Neural cell (in vitro differentiated cells): ENCODE measurements around the gene ASPSCR1. TPM values are rescaled to one million over a fixed set of nuclear protein-coding genes. Genes with fewer than 3 reads are reported as not detected.

ENCODE experiments used
- H2AFZ ChIP-seq: fragments of 200-600, 300-800 bp; sonication (generic), shearing (Covaris generic); 2 replicates; pipeline ENCODE4 v1.6.0; 2014; ENCODE audit warnings: low read depth, mild to moderate bottlenecking, antibody characterized with exemption, low read length, moderate library complexity
- H3F3A ChIP-seq: fragments of 200-600 bp; shearing (Covaris generic); 2 replicates; pipeline ENCODE4 v1.6.1; 2016; ENCODE audit warnings: mild to moderate bottlenecking, moderate library complexity, mixed read lengths, antibody characterized with exemption, low read length; ENCODE audit not compliant: insufficient read depth, poor library complexity, severe bottlenecking
- H3K27ac ChIP-seq: fragments of 200-600, 300-800 bp; sonication (generic), shearing (Covaris generic); 2 replicates; pipeline ENCODE4 v1.5.1; 2014; ENCODE audit warnings: mild to moderate bottlenecking, low read length, moderate library complexity
- H3K27me3 ChIP-seq: fragments of 300-800, 200-600 bp; sonication (generic), shearing (Covaris generic); 2 replicates; pipeline ENCODE4 v1.6.0; 2014; ENCODE audit warnings: mild to moderate bottlenecking, low read depth, low read length, moderate library complexity; ENCODE audit not compliant: insufficient read depth
- H3K36me3 ChIP-seq: fragments of 300-800, 200-600 bp; sonication (generic), shearing (Covaris generic); 2 replicates; pipeline ENCODE4 v1.5.1; 2014; ENCODE audit warnings: mild to moderate bottlenecking, antibody characterized with exemption, low read length, moderate library complexity; ENCODE audit not compliant: insufficient read depth
- H3K4me2 ChIP-seq: fragments of 300-800, 200-600 bp; sonication (generic), shearing (Covaris generic); 2 replicates; pipeline ENCODE4 v1.6.0; 2014; ENCODE audit warnings: mild to moderate bottlenecking, low read length
- H3K4me3 ChIP-seq: fragments of 300-800, 200-600 bp; sonication (generic), shearing (Covaris generic); 2 replicates; pipeline ENCODE4 v1.5.1; 2014; ENCODE audit warnings: mild to moderate bottlenecking, low read length, moderate library complexity
- H3K79me2 ChIP-seq: fragments of 200-600 bp; shearing (Covaris generic); replicated peaks from 2 replicates; pipeline ENCODE4 v1.6.0; 2014; ENCODE audit warnings: mild to moderate bottlenecking, low read length, moderate library complexity; ENCODE audit not compliant: insufficient read depth
- H3K9ac ChIP-seq: fragments of 300-800, 200-600 bp; sonication (generic), shearing (Covaris generic); 2 replicates; pipeline ENCODE4 v1.6.1; 2016; ENCODE audit warnings: mild to moderate bottlenecking, low read length, mixed read lengths
- H3K9me2 ChIP-seq: fragments of 200-600 bp; shearing (Covaris generic); 2 replicates; pipeline ENCODE4 v1.6.1; 2016; ENCODE audit warnings: mild to moderate bottlenecking, low read length, mixed read lengths; ENCODE audit not compliant: insufficient read depth
- H3K9me3 ChIP-seq: fragments of 200-600, 300-800 bp; sonication (generic), shearing (Covaris generic); 2 replicates; pipeline ENCODE4 v1.6.1; 2016; ENCODE audit warnings: mild to moderate bottlenecking, mixed run types, low read length, moderate library complexity, mixed read lengths
- H4K20me1 ChIP-seq: fragments of 200-600 bp; shearing (Covaris generic); 2 replicates; pipeline ENCODE4 v1.6.1; 2016; ENCODE audit warnings: mild to moderate bottlenecking, mixed run types; ENCODE audit not compliant: insufficient read depth
- EP300 ChIP-seq: fragments of 450-650 bp; conservative IDR thresholded peaks from 2 replicates; pipeline ENCODE4 v1.6.1; 2014; ENCODE audit warnings: antibody characterized with exemption, mild to moderate bottlenecking, moderate library complexity; ENCODE audit not compliant: poor library complexity, severe bottlenecking
- EZH2 ChIP-seq: fragments of 200-600, 300-800 bp; shearing (Covaris generic), sonication (generic); IDR thresholded peaks from 2 replicates; pipeline ENCODE4 v1.6.1; 2014; ENCODE audit warnings: antibody characterized with exemption, low read length, borderline replicate concordance, mild to moderate bottlenecking; ENCODE audit not compliant: insufficient read depth, poor library complexity, severe bottlenecking
- MXI1 ChIP-seq: fragments of 450-650 bp; conservative IDR thresholded peaks from 2 replicates; pipeline ENCODE4 v1.6.1; 2014; ENCODE audit warnings: antibody characterized with exemption, mild to moderate bottlenecking; ENCODE audit not compliant: poor library complexity, severe bottlenecking
- POLR2AphosphoS5 ChIP-seq: IDR thresholded peaks from 2 replicates; pipeline ENCODE4 v1.6.1; 2012
- RAD21 ChIP-seq: fragments of 450-650 bp; conservative IDR thresholded peaks from 2 replicates; pipeline ENCODE4 v1.6.1; 2014; ENCODE audit warnings: antibody characterized with exemption, mild to moderate bottlenecking, moderate library complexity
- SMC3 ChIP-seq: fragments of 450-650 bp; conservative IDR thresholded peaks from 2 replicates; pipeline ENCODE4 v1.6.1; 2014; ENCODE audit warnings: antibody characterized with exemption, mild to moderate bottlenecking, moderate library complexity; ENCODE audit not compliant: poor library complexity
- TAF1 ChIP-seq: IDR thresholded peaks from 2 replicates; pipeline ENCODE4 v1.6.1; 2012; ENCODE audit warnings: low read depth
- polyA plus RNA-seq: library from polyadenylated mRNA; depleted of rRNA; stranded (reverse); fragments of >200 nt; gene quantifications from 2 replicates; pipeline ENCODE4 v1.2.3, GENCODE V29; 2014
- TF ChIP-seq, protein P1 (sequence below): fragments of 450-650 bp; IDR thresholded peaks from 2 replicates; pipeline ENCODE4 v1.5.1; 2014; ENCODE audit warnings: antibody characterized with exemption, mild to moderate bottlenecking, moderate library complexity; ENCODE audit not compliant: poor library complexity, severe bottlenecking
- TF ChIP-seq, protein P2 (sequence below): IDR thresholded peaks from 2 replicates; pipeline ENCODE4 v1.6.1; 2012; ENCODE audit warnings: borderline replicate concordance

The ASPSCR1 gene
- polyA plus RNA-seq, 1 donor from 2014 or later: 28.0 TPM

DNA sequence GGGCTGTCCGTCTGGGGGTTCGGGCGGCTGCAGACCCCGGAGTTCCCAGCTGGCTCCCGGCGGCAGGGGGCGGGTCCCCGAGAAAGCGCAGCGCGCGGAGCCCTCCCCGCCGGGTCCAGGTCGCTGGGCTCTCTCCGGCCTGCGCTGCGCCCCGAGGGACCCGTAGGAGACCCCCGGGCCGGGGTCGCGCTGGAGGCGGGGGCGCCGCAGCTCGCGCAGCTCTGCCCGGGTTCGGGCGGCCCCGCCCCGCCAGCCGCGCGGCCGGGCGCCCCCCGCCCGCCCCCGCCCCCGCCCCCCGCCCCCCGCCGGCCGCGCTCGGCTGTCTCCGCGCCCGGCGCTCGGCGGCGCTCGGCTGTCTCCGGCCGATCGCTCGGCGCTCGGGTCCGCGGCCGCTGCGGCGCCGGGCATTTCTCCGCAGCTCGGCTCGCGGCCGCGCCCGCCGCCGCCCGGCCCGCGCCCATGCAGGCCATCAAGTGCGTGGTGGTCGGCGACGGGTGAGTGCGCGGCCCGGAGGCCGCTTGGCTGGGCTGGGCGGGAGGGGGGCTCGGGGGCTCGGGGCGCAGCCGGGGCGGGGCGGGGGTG is 54.0 kb downstream of the ASPSCR1 start, which contains the start of gene RAC3:
RAC3 (plus strand) TSS at position 376 of the 582 bp plus-strand sequence; CDS start at position 460, 84 bp downstream.
- Histone ChIP-seq H4K20me1 (no peaks in the 10 kb centered on the region), H2AFZ (no peak within 1 kb of the TSS), H3K4me3 (peak within 1 kb of the TSS; percentile 78), H3K4me2 (peak within 1 kb of the TSS; percentile 30), H3K27me3 (no peaks in the 10 kb centered on the region), H3K9me2 (no peaks in the 10 kb centered on the region), H3K36me3 (no peaks in the 10 kb centered on the region), H3K79me2 (no peaks in the 10 kb centered on the region), H3K27ac (peak within 1 kb of the TSS; percentile 39), H3K9ac (peak within 1 kb of the TSS; percentile 64), H3K9me3 (no peaks in the 10 kb centered on the region), H3F3A (no peaks in the 10 kb centered on the region)
- no peak for TF ChIP-seq EZH2
- no peak for TF ChIP-seq EP300
- no peak for TF ChIP-seq MXI1
- TF ChIP-seq, protein P1, sequence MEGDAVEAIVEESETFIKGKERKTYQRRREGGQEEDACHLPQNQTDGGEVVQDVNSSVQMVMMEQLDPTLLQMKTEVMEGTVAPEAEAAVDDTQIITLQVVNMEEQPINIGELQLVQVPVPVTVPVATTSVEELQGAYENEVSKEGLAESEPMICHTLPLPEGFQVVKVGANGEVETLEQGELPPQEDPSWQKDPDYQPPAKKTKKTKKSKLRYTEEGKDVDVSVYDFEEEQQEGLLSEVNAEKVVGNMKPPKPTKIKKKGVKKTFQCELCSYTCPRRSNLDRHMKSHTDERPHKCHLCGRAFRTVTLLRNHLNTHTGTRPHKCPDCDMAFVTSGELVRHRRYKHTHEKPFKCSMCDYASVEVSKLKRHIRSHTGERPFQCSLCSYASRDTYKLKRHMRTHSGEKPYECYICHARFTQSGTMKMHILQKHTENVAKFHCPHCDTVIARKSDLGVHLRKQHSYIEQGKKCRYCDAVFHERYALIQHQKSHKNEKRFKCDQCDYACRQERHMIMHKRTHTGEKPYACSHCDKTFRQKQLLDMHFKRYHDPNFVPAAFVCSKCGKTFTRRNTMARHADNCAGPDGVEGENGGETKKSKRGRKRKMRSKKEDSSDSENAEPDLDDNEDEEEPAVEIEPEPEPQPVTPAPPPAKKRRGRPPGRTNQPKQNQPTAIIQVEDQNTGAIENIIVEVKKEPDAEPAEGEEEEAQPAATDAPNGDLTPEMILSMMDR: no peak
- no peak for TF ChIP-seq RAD21
- TF ChIP-seq SMC3: no peak
- TF ChIP-seq POLR2AphosphoS5: no peak
- TF ChIP-seq TAF1: no peak
- TF ChIP-seq, protein P2, sequence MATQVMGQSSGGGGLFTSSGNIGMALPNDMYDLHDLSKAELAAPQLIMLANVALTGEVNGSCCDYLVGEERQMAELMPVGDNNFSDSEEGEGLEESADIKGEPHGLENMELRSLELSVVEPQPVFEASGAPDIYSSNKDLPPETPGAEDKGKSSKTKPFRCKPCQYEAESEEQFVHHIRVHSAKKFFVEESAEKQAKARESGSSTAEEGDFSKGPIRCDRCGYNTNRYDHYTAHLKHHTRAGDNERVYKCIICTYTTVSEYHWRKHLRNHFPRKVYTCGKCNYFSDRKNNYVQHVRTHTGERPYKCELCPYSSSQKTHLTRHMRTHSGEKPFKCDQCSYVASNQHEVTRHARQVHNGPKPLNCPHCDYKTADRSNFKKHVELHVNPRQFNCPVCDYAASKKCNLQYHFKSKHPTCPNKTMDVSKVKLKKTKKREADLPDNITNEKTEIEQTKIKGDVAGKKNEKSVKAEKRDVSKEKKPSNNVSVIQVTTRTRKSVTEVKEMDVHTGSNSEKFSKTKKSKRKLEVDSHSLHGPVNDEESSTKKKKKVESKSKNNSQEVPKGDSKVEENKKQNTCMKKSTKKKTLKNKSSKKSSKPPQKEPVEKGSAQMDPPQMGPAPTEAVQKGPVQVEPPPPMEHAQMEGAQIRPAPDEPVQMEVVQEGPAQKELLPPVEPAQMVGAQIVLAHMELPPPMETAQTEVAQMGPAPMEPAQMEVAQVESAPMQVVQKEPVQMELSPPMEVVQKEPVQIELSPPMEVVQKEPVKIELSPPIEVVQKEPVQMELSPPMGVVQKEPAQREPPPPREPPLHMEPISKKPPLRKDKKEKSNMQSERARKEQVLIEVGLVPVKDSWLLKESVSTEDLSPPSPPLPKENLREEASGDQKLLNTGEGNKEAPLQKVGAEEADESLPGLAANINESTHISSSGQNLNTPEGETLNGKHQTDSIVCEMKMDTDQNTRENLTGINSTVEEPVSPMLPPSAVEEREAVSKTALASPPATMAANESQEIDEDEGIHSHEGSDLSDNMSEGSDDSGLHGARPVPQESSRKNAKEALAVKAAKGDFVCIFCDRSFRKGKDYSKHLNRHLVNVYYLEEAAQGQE: no peak

DNA sequence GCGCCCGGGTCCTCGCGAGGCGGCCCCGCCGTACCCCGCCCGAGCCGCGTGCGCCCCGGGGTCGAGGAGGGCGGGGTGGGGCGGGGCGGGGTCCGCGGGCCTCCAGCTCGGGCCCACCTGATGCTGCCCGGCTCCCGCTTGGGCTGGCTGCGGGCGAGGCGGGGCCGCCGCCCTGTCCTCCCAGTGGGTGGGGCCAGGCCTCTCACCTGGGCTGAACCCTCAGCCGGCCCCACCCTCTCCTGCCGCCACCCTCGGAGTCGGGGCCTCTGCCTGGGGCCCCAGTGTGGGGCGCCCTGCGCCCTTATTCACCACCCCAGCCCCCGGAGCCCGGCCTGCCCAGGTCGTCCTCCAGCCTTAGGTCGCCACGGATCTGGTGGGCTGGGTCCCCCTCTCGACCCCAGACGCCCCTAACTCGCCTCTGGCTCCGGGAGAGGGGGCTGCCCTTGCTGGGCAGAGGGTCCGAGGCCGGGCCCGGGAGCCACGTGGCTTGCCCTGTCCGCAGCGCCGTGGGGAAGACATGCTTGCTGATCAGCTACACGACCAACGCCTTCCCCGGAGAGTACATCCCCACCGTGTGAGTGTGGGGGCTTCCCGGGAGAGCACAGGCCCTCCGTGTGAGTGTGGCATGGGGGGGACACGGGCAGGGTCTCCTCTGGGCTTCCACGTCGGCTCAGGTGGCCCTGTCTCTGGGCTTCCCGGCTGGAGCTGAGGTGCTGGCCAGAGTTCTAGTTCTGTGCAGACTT is 54.6 kb downstream of the ASPSCR1 start:
- Histone ChIP-seq H3F3A (peaks cover 3% of the 10 kb centered on the region), H4K20me1 (no peaks in the 10 kb centered on the region), H2AFZ (no peak overlapping the region), H3K4me3 (peak overlapping the region; percentile 78), H3K27ac (no peak overlapping the region), H3K36me3 (no peaks in the 10 kb centered on the region), H3K9me3 (no peaks in the 10 kb centered on the region), H3K27me3 (no peaks in the 10 kb centered on the region), H3K4me2 (peak overlapping the region; percentile 30), H3K9me2 (no peaks in the 10 kb centered on the region), H3K9ac (peak overlapping the region; percentile 64), H3K79me2 (no peaks in the 10 kb centered on the region)
- no peak for TF ChIP-seq RAD21
- peak; percentile 72 for TF ChIP-seq MXI1
